MG63 (cell line): Measurements from ENCODE around the gene LZTS2. TPM values are rescaled to one million over a fixed set of nuclear protein-coding genes. Genes with fewer than 3 reads are reported as not detected.

Experiments used
- DNase-seq: peaks from one replicate; pipeline ENCODE4 v3.0.0-alpha.2; 2020
- H3K27me3 ChIP-seq: fragments of 250-450 bp; sonication (Bioruptor Pico); 2 replicates; pipeline ENCODE4 v1.5.1; 2020; ENCODE audit warnings: mild to moderate bottlenecking, moderate library complexity
- H3K36me3 ChIP-seq: fragments of 250-450 bp; sonication (Bioruptor Pico); 2 replicates; pipeline ENCODE4 v1.5.1; 2020; ENCODE audit warnings: mild to moderate bottlenecking, moderate library complexity
- H3K4me3 ChIP-seq: fragments of 250-450 bp; sonication (Bioruptor Pico); 2 replicates; pipeline ENCODE4 v1.5.1; 2020; ENCODE audit warnings: mild to moderate bottlenecking, moderate library complexity
- H3K9me3 ChIP-seq: fragments of 250-450 bp; sonication (Bioruptor Pico); 2 replicates; pipeline ENCODE4 v1.5.1; 2020; ENCODE audit warnings: mild to moderate bottlenecking, moderate library complexity
- total RNA-seq: library from RNA; depleted of rRNA; stranded (reverse); fragments of >200 nt; shearing (Covaris generic); gene quantifications from 2 replicates; pipeline ENCODE4 v1.2.3, GENCODE V29; 2014; ENCODE audit warnings: low replicate concordance; rRNA removed

LZTS2 gene, protein sequence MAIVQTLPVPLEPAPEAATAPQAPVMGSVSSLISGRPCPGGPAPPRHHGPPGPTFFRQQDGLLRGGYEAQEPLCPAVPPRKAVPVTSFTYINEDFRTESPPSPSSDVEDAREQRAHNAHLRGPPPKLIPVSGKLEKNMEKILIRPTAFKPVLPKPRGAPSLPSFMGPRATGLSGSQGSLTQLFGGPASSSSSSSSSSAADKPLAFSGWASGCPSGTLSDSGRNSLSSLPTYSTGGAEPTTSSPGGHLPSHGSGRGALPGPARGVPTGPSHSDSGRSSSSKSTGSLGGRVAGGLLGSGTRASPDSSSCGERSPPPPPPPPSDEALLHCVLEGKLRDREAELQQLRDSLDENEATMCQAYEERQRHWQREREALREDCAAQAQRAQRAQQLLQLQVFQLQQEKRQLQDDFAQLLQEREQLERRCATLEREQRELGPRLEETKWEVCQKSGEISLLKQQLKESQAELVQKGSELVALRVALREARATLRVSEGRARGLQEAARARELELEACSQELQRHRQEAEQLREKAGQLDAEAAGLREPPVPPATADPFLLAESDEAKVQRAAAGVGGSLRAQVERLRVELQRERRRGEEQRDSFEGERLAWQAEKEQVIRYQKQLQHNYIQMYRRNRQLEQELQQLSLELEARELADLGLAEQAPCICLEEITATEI
- 60.9 and 64.4 TPM in 2 replicates for total RNA-seq

DNA sequence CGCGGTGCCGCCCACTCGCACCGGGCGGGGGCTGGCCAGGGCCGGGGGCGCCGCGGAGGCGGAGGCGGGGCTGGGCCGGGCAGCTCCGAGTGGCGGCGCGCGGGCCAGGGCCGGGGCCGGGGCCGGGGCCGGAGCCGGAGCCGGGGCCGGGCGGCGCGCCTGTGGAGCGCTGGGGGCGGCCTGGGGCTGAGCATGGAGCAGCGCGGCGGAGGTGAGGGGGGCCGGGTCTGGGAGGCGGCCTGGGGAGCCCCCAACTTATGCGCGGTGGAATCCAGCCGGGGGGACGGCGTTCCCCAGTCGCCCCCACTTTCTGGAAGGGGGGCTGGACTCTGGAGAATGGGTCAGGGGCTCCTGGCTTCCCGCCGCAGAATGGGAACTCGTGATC lies at the start of gene LZTS2:
TSS of gene LZTS2 (plus strand) at position 67 of the 385 bp plus-strand sequence. CDS start 2,731 bp downstream, outside the sequence.
- H3K4me3 ChIP-seq: peak within 1 kb of the TSS; percentile 83

DNA sequence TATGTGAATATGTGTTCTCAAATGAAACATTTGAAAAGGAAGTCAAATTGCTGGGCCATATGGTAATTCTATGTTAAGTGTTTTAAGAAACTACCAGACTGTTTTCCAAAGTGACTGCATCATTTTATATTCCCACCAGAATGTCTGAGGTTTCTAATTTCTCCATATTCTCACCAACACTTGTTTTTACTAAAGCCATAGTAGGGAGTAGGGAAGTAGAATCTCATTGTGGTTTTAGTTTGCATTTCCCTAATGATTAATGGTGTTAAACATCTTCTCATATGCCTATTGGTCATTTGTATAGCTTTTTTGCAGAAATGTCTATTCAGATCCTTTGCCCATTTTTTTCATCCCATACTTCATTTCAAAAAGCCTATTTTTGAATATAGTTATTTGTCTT lies 39.4 kb upstream of the LZTS2 start:
- H3K9me3 ChIP-seq: no peaks in the 10 kb centered on the region
- no peaks in the 10 kb centered on the region for H3K27me3 ChIP-seq
- peaks cover 60% of the 10 kb centered on the region for H3K36me3 ChIP-seq
- no peak for DNase-seq
- H3K4me3 ChIP-seq: no peak overlapping the region

More for the DNA sequence above, at the start of gene LZTS2:
- Histone ChIP-seq H3K9me3 (no peaks in the 10 kb centered on the region), H3K36me3 (peaks cover 42% of the 10 kb centered on the region), H3K27me3 (no peaks in the 10 kb centered on the region)
- no peak for DNase-seq

DNA sequence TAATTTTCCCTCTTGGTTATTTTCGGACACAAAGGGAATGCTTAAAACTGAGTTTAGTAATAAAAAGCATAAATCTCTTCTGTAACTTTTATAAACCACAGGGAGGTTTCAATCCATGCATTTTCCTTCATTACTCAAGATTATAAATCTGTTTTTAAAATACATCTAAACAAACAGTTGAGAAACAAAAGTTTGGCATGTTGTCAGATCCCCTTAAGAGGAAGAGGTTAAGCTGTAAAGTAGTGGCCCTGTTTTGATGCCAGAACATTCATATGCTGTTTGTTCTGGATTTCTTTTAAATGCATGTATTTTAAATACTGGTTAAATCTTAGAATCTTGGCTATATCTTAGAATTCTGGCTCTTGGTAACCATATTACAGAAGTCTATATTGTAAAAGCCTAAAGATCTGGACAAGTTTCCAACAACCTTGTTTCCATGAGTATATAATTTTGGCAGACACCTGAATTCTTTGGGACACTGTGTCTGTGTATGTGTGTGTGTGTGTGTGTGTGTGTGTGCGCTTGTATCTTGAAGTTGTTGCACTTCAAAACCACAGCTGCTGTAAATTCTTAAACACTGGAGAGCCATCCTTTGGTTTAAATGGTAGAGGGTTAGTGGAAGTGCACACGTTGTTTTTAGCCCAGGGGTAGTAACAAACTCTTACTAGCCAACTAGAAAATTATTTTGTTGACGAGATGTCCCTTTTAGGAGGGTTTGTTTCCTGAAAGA lies 37.1 kb upstream of the LZTS2 start:
- Histone ChIP-seq H3K27me3 (no peaks in the 10 kb centered on the region), H3K36me3 (peaks cover 63% of the 10 kb centered on the region), H3K9me3 (no peaks in the 10 kb centered on the region), H3K4me3 (no peak overlapping the region)
- DNase-seq: no peak

DNA sequence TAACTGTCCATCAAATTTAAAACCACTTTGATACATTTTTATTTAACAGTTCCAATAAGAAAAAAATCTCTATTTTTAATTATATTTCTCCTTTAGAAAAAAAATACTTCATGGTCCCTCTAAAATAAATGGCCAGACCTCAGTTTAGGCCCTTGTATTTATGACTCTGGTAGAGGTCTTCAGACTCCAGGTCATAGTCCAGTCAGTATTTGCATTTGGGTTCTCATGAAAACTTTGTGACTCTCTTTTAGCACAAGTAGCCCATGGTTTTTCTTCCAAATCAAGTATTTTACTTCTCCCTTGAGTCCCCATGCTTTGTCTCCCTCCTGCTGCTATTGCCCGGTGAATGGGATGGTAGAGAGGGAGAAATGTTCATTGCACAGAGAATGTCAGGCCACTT lies 35.8 kb upstream of the LZTS2 start:
- Histone ChIP-seq H3K9me3 (no peaks in the 10 kb centered on the region), H3K4me3 (no peak overlapping the region), H3K36me3 (peaks cover 53% of the 10 kb centered on the region), H3K27me3 (no peaks in the 10 kb centered on the region)
- no peak for DNase-seq

DNA sequence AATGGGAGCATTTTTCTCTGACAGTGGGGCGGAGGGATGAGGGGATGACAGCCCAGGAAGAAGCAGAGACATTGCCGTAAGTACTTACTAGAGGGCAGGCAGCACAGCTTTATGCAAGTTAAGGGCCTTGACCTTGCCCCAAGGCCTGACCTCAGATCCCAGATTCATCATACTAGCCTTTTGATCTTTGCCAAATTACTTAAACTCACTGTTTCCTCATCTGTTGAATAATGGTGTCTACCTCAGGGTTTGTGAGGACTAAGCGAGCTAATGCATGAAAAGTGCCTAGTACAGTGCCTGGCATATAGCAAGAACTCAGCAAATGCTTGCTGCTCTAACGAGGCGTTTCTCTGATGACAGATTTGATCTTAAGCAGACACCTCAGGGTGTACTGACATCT lies 33.8 kb upstream of the LZTS2 start:
- DNase-seq: no peak
- H3K4me3 ChIP-seq: no peak overlapping the region

DNA sequence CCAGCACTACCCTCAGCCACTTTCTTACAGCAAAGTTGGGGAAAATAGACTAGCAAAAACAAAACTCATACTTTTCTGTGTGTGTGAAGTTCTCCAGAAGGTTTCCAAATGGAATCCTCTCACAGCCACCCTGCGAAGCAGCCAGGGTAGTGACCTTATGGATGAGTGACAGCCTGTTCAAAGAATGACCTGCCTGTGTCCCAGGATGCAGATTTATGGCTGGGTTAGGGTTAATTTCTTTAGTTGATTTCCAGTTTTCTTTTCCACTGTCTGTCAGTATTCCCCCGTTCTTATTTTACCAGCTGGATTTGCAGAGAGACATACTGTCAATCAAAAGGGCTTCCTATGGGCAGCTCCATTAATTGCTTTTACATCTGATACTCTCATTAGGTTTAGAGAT lies 32.7 kb upstream of the LZTS2 start:
- no peaks in the 10 kb centered on the region for H3K27me3 ChIP-seq
- DNase-seq: no peak
- peaks cover 28% of the 10 kb centered on the region for H3K36me3 ChIP-seq
- H3K4me3 ChIP-seq: no peak overlapping the region
- no peaks in the 10 kb centered on the region for H3K9me3 ChIP-seq

More for the DNA sequence above, 33.8 kb upstream of the LZTS2 start:
- no peaks in the 10 kb centered on the region for H3K27me3 ChIP-seq
- H3K9me3 ChIP-seq: no peaks in the 10 kb centered on the region
- H3K36me3 ChIP-seq: peaks cover 37% of the 10 kb centered on the region

DNA sequence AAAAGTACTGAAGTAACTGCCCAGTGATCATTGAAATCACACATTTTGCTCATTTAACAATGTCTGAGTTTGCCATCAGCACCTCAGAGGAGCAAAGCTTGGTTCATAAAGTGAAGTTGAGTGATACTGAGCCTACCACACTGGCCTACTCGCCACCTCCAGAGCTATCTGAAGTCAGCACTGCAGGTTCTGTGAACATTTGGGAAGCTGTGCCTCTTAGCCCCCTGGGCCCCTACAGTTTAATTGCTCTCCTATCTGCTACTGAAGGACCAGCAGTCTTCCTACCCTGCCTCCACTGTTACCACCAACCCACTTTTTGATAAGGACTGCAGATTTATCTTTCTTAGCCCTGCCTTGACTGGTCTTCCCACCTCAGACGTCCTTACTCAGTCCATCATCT lies 32.3 kb upstream of the LZTS2 start:
- Histone ChIP-seq H3K36me3 (peaks cover 23% of the 10 kb centered on the region), H3K4me3 (no peak overlapping the region), H3K9me3 (no peaks in the 10 kb centered on the region), H3K27me3 (no peaks in the 10 kb centered on the region)
- no peak for DNase-seq

DNA sequence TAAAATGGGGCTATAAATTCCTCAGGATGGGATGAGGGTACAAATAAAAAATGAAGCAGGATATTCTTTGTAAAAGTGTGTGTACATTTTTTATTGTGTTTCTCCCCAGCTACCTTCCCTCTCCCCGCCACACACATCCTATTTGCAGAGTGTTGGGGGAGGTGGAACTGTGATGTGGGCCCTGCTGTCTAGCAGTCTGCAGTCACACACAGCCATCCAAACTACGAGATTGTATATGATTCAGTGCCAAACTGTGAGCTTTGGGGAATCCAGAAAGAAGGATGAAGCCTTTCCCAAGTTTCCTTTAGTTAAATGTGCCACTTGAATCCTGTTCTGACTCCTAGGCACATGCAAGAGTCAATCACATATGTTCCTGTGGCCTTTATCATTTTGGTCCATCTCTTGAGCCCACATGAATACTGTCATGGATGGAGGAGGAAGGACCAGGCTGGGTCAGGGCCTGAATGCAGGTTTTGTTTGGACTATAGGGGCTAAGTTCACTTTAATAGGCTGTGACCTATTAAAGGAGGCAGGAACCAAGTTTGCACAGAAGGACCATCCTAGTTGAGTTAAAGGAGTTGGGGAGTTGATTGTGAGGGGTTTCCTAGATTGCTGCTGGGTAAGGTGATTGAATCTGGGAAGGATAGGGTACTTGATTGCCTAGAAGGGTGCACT lies 31.4 kb upstream of the LZTS2 start:
- Histone ChIP-seq H3K27me3 (no peaks in the 10 kb centered on the region), H3K36me3 (peaks cover 15% of the 10 kb centered on the region), H3K4me3 (no peak overlapping the region), H3K9me3 (no peaks in the 10 kb centered on the region)
- DNase-seq: no peak

DNA sequence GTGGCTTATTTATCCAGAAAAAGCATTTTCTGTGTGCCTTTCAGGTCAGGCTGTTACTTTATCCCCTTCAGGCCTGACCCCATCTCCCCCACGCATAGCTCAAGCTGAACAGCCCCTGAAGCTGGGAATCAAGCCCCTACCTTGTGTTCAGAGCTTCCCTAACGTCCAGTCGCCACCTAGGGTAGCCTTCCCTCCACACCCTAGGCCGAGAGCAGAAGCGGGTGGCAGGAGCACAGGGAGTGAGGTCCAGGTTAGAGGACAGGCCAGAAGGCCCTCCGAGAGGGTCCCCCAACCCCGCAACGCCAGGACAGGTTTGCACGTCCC lies 30.8 kb upstream of the LZTS2 start:
- H3K27me3 ChIP-seq: no peaks in the 10 kb centered on the region
- peaks cover 11% of the 10 kb centered on the region for H3K36me3 ChIP-seq
- H3K9me3 ChIP-seq: no peaks in the 10 kb centered on the region
- no peak for DNase-seq
- H3K4me3 ChIP-seq: no peak overlapping the region

DNA sequence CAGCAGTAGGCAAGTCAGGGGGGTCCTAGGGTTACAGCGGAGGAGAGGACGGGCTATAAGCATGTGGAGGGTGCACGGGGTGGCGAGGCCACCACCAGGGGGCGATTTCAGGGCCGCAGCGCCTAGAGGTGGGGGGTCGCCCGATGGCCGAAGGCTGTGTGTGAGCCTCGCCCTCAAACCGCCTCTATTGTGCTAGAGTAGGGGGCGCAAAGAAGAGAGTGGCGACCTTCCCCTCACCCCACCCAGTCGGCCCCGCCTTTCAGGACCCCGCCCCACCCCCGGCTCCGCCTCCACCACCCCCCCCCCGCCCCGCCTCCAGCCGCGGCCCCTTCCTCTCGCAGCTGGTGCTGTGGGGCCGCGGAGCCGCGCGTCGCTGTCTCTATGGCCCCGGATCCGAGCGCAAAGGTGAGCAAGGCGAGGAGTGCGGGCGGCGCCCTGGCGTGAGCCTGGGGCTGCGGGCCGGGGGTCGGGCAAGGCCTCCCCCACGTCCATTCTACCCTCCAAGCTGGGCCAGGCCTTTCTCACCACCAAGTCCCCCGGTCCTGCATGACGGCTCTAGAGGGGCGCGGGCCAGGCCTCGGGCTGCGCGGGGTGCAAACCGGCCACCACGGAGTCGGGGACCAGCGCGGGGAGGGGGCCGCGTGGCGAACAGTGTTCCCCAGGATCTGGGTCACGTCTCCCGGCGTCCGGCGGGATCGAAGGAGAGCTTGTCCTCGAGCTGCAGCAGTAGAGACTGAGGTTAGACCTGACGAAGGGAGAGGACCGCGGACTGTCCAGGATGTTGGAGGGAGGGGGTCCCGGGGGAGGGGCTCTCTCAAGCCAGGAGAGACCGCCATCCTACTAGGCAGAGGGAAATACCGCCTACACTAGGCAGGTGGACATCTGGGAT lies 30.2 kb upstream of the LZTS2 start, which contains the start of gene SEMA4G:
TSS of gene SEMA4G (plus strand) at position 318 of the 889 bp plus-strand sequence. CDS start 3,409 bp downstream, outside the sequence.
- peaks cover 7% of the 10 kb centered on the region for H3K36me3 ChIP-seq
- H3K4me3 ChIP-seq: 0 out of 2 replicates have a peak within 1 kb of the TSS, but pooled peaks have one; percentile 15
- DNase-seq: peak; percentile 39
- no peaks in the 10 kb centered on the region for H3K9me3 ChIP-seq
- H3K27me3 ChIP-seq: no peaks in the 10 kb centered on the region

DNA sequence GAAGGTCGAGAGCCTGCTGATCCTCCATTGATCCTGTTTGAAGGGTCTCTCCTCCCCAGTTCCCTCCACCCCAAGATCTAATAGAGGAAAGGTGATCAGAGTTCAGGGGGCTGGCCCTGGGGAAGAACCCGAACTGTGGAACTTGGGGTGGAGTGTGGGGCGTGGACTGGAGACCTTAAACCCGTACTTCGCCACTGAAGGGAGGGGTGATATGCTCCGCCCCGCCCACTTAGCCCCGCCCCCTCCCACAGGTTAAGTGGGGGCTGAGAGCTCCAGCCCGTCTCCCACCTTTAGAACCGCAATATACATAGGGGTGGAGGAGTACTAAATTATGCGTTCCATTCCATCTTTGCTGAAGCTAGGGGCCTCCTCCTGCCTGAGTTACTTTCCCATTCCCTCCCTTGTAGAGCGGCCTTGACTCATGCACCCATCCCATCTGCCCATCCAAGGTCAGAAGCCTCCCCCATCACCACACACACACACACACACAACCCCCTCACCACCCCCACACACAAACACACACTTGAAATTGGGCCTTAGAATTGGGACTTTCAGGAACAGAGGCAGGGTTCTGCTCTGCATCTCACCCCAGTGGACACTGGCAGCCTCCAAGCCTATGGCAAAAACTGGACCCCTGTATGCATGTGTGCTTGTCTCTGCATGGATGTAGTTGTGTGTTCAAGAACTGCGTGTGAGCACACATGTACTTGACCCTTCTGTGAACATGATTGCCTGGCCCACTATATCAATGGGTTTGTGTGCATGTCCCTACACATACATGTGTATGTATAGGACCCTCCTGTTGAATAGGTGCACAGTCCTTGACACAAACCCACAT lies 29.3 kb upstream of the LZTS2 start:
- no peak for DNase-seq

DNA sequence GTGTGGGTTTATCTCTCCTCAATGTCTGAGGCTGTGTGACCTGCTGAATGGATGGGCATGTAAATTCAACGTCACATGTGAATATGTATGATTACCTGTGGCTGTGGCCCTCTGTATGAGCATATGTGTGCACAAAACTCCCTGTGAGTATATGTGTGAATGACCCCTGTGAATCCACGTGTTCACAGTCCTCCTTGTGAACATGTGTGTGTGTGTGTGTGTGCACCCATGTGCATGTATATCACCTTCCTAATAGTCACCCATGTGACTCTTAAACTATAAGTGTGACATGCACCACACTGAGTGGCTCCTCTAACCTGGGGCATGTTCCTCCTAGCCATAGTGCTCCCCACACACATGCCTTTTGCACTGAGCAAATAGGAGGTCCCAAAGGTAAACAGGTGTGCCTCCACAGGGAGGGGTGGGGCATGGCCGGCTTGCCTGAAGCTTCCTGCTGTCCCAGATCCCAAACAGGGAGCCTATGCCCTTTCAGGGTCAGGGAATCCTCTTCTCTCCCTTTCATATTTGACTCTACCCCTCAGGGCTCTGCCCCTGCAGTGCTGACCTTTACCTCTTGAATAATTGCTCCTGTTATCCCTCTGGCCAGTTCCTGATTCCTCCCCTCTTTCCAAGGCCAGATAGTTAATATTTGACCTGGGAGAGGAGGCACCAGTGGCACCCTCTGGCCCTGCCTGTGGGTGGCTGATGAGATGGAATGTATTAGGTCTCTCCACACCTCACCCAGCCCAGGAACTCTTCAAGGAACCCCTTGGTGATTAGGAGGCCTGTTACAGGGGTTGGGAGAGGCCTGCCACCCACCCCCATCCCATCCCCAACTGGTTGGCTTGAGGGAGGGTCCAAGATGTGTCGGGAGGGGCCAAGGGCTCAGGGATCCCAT lies 28.4 kb upstream of the LZTS2 start:
- Histone ChIP-seq H3K27me3 (no peaks in the 10 kb centered on the region), H3K36me3 (no peaks in the 10 kb centered on the region), H3K4me3 (no peak overlapping the region), H3K9me3 (no peaks in the 10 kb centered on the region)
- DNase-seq: no peak

More for the DNA sequence above, 29.3 kb upstream of the LZTS2 start:
- Histone ChIP-seq H3K36me3 (peaks cover 3% of the 10 kb centered on the region), H3K27me3 (no peaks in the 10 kb centered on the region), H3K4me3 (no peak overlapping the region), H3K9me3 (no peaks in the 10 kb centered on the region)

DNA sequence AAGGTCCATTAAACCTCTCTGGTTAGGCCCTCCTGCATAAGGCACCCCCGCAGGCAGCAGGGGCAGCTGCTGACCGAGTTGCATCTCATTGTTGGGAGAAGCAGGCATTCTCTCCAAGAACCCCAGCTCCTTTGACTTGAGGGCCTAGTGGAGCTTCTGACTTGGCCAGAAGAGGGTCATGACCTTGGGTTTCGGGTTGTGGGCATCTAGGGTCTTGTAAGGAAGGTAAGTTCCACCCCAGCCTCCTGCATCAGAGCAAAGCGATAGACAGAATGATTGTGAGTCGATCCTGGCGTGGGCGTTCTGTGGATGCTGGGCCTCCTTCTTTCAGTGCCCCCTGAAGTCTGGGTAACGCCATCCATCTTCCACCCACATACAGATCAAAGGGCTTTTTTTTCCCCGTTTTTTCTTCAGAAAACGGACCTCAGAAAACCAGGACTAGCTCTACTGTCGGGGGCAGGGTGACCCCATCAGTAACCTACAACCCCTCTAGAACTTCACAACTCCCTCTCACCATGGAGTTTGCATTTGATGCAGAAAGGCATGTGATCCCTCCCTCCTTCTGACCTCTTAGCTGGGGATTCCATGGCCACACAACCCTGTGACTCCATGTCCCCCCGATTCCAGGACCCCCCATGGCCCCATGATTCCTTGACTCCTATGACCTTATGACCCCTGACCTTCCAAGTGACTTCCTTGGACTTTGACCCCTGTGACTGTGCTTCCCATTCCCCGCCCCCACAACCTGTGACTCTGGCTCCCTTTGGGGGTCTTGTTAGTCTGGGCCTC lies 27.3 kb upstream of the LZTS2 start:
- no peak overlapping the region for H3K4me3 ChIP-seq
- H3K36me3 ChIP-seq: no peaks in the 10 kb centered on the region
- H3K9me3 ChIP-seq: no peaks in the 10 kb centered on the region
- DNase-seq: no peak
- no peaks in the 10 kb centered on the region for H3K27me3 ChIP-seq
